ENCODE results near the gene L3MBTL1.
"Not testable (repeated sequence)": the region's sequence is repeated elsewhere in the genome, so short reads cannot be mapped to it uniquely, and the experiment has no call there.

L3MBTL1 gene

DNA sequence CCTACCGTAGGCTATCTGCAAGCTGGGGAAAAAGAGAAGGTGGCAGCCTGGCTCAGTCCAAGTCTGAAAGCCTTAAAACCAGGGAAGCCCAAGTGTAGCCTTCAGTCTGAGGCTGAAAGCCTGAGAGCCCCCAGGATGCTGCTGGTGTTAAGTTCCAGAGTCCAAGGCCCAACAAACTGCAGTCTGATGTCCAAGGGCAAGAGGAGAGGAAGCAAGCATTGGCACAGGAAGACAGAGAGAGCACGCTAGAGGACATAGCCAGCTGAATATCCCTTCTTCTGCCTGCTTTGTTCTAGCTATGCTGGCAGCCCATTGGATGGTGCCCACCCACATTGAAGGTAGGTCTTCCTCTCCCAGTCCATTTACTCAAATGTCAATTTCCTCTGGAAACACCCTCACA is 12.1 kb upstream of the L3MBTL1 start:
- DNase-seq (ENCODE audit: low spot score): no peak
- ChIA-PET CTCF (no interaction called here), POLR2A (ENCODE audit: low non-redundant PET) (no interaction called here)
- H3K27ac ChIP-seq: no peak overlapping the region
- TF ChIP-seq, protein P1, sequence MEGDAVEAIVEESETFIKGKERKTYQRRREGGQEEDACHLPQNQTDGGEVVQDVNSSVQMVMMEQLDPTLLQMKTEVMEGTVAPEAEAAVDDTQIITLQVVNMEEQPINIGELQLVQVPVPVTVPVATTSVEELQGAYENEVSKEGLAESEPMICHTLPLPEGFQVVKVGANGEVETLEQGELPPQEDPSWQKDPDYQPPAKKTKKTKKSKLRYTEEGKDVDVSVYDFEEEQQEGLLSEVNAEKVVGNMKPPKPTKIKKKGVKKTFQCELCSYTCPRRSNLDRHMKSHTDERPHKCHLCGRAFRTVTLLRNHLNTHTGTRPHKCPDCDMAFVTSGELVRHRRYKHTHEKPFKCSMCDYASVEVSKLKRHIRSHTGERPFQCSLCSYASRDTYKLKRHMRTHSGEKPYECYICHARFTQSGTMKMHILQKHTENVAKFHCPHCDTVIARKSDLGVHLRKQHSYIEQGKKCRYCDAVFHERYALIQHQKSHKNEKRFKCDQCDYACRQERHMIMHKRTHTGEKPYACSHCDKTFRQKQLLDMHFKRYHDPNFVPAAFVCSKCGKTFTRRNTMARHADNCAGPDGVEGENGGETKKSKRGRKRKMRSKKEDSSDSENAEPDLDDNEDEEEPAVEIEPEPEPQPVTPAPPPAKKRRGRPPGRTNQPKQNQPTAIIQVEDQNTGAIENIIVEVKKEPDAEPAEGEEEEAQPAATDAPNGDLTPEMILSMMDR (conservative IDR thresholded peaks at IDR 0.05; ENCODE audit: low read depth): no peak

DNA sequence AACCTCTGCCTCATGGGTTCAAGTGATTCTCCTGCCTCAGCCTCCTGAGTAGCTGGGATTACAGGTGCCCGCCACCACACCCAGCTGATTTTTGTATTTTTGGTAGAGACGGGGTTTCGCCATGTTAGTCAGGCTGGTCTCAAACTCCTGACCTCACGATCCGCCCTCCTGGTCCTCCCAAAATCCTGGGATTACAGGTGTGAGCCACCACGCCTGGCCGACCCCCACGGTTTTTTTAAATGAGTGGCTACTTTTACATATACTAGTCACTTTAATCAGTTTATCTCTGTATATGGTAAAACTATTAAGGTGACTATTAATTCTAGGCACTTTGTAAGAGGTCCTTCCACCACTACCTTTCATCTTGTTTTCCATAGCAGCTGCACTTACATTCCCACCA is 5.5 kb upstream of the L3MBTL1 start:
- CTCF ChIA-PET: interaction anchor here (0.7 kb wide), 1 partner anchor 12 kb away, joined by 3 read pairs; no protein-coding TSS in a partner anchor
- DNase-seq (ENCODE audit: low spot score); H3K27ac ChIP-seq; POLR2A ChIA-PET (ENCODE audit: low non-redundant PET): not testable (repeated sequence)

DNA sequence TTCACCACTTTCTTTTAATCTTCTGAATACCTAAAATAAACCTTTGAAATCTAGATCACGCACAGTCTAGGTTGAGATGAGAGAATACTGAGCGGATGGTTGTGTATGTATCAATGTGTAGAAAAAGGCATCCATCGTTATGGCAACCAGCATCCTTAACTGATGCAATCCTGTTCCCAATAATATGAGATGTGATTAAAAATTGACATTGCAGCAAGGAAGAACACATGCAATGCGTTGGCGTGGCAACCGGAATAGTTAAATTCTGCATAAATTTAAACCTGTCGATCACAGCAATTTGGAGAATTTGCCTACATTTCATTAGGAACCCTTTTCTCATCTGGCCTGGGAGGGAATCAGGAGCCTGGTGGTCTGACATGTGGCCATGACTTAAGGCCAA is 1.3 kb upstream of the L3MBTL1 start:
- H3K27ac ChIP-seq: no peak overlapping the region
- TF ChIP-seq, protein P1 (conservative IDR thresholded peaks at IDR 0.05; ENCODE audit: low read depth): no peak
- POLR2A ChIA-PET (ENCODE audit: low non-redundant PET): no interaction called here
- no peak for DNase-seq (ENCODE audit: low spot score)
- CTCF ChIA-PET: interaction anchor here (0.6 kb wide), 1 partner anchor 570 kb away, joined by 6 read pairs; no protein-coding TSS in a partner anchor

- DNase-seq (ENCODE audit: low spot score): no peak
- H3K27ac ChIP-seq: no peak overlapping the region; the same call in 1 of the 2 replicates
- ChIA-PET POLR2A (ENCODE audit: low non-redundant PET) (no interaction called here), CTCF (interaction anchor here (0.6 to 1.2 kb wide), 3 partner anchors 30 to 1922 kb away, joined by 3 read pairs; no protein-coding TSS in a partner anchor)
- TF ChIP-seq, protein P1 (conservative IDR thresholded peaks at IDR 0.05; ENCODE audit: low read depth): no peak
These were observed 609 bp downstream of the L3MBTL1 start for GRCh38 chr20:43508106-43508505.

GRCh38 chr20:43508604-43509040 is 1.1 kb downstream of the L3MBTL1 start:
- CTCF ChIA-PET: interaction anchor here (0.5 to 1.2 kb wide), 2 partner anchors 30 to 179 kb away, joined by 3 read pairs; no protein-coding TSS in a partner anchor
- no peak for DNase-seq (ENCODE audit: low spot score)
- H3K27ac ChIP-seq: no peak overlapping the region
- POLR2A ChIA-PET (ENCODE audit: low non-redundant PET): no interaction called here
- TF ChIP-seq, protein P1 (conservative IDR thresholded peaks at IDR 0.05; ENCODE audit: low read depth): no peak

DNA sequence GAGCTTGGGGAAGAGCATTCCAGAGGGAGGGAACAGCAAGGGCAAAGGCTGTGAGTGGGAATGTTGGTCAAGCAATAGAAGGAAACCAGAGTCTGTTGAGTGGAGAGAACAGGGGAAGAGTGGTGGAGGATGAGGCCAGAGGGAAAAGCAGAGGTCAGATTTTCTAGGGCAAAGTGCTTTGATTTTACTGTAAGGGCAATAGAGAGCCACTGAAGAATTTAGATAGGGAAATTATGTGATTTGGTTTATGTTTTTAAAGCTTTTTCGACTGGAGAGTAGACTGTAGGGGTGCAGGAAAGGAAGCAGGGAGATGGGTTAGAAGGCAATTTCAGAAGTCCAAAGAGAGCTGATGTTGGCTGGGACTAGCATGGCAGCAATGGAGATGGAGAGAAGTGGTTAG is 4.4 kb downstream of the L3MBTL1 start:
- H3K27ac ChIP-seq: no peak overlapping the region
- DNase-seq (ENCODE audit: low spot score): no peak
- POLR2A ChIA-PET (ENCODE audit: low non-redundant PET): interaction anchor here (0.7 kb wide), 1 partner anchor 16 kb away, joined by 3 read pairs; no protein-coding TSS in a partner anchor
- CTCF ChIA-PET: no interaction called here
- TF ChIP-seq, protein P1 (conservative IDR thresholded peaks at IDR 0.05; ENCODE audit: low read depth): no peak

DNA sequence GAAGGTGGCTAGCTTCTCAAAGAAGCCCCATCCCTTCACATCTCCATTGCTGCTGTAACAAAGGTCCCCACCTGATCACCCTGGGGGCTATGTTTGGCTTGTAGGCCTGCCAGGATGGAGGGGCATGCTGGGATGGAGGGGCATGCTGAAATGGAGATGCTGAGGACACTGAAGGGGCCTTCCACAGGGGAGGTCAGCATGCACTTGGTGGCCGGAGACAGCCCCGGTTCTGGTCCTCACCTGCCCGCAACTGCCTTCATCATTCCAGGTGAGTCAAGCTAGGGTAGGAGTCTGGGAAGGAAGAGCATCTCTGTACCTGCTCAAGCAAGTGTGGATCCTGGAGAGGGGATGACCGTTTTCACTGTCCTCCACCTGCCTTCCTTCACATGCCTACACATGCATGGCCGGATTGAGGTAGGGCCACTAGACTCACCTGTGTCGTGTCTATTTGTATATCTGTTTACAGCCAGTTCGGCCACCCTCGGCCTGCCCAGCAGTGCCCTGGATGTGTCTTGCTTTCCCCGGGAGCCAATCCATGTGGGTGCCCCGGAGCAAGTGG is 6.0 kb downstream of the L3MBTL1 start:
- POLR2A ChIA-PET (ENCODE audit: low non-redundant PET): interaction anchor here (0.9 to 1.8 kb wide), 2 partner anchors 22 to 56 kb away, joined by 3 to 5 read pairs; no protein-coding TSS in a partner anchor
- TF ChIP-seq, protein P1 (conservative IDR thresholded peaks at IDR 0.05; ENCODE audit: low read depth): no peak
- DNase-seq (ENCODE audit: low spot score): peak; percentile 51
- CTCF ChIA-PET: interaction anchor here (0.6 to 2.4 kb wide), 2 partner anchors 10 to 25 kb away, joined by 3 to 9 read pairs; no protein-coding TSS in a partner anchor
- peak overlapping the region; percentile 67 for H3K27ac ChIP-seq

All from RWPE1 (cell line).